HepG2 (cell line): ENCODE results near the gene STK32C. TPM values are rescaled to one million over a fixed set of nuclear protein-coding genes. Genes with fewer than 3 reads are reported as not detected.

Experiments
- ATAC-seq: fragments of 200-7000 bp; cut with Tn5 transposase; 3 replicates; pipeline ENCODE4 v1.9.1; 2020; ENCODE audit warnings: mild to moderate bottlenecking, moderate library complexity
- BruUV-seq: library from RNA; stranded (reverse); fragments of 400-500 nt; replicated peaks from 2 replicates; lab custom pipeline; 2021; lab: Mats Ljungman, UMichigan
- CTCF ChIA-PET: fragments of 300-600 bp; formaldehyde crosslinking; extraction: SDS; loops from one replicate; lab custom pipeline; 2021; ENCODE audit warnings: low total read pairs, inconsistent platforms, low intra/inter-chr PET ratio; lab: Yijun Ruan, JAX
- POLR2A ChIA-PET: fragments of 350-600 bp; sonication (Branson Sonifier 250); formaldehyde crosslinking; loops from one replicate; lab custom pipeline; 2020; ENCODE audit warnings: antibody characterized with exemption, inconsistent platforms; lab: Yijun Ruan, JAX
- DNase-seq: peaks from one replicate; pipeline ENCODE4 v3.0.0-alpha.2; 2015; ENCODE audit warnings: low spot score
- FAIRE-seq: peaks from 3 replicates; lab custom pipeline; 2011; peaks lifted over from hg19 to GRCh38; lab: Jason Lieb, UNC
- H2AFZ ChIP-seq: one replicate; pipeline ENCODE4 v1.6.1; 2011; ENCODE audit warnings: low read length, inconsistent platforms
- H3K27ac ChIP-seq: fragments of 300-600 bp; 3 replicates; pipeline ENCODE4 v1.8.0; 2011; ENCODE audit warnings: mixed run types, mild to moderate bottlenecking, mixed read lengths, low read length, inconsistent platforms; ENCODE audit not compliant: insufficient read depth; ENCODE audit errors: extremely low read length
- H3K27me3 ChIP-seq, 2 experiments: fragments of 200-600 bp in 1 of 2; 2 replicates in 1 of 2; 3 replicates in 1 of 2; pipeline versions ENCODE4 v1.6.0 to v1.8.0; 2011; ENCODE audit warnings: low read length in 2 of 2, mild to moderate bottlenecking in 2 of 2, moderate library complexity in 2 of 2, inconsistent platforms in 1 of 2; ENCODE audit not compliant: insufficient read depth in 2 of 2, control insufficient read depth in 1 of 2
- H3K36me3 ChIP-seq, 2 experiments: fragments of 200-600 bp in 1 of 2; replicated peaks in 1 of 2; 2 replicates in 1 of 2; 3 replicates in 1 of 2; pipeline versions ENCODE4 v1.5.1 to v1.8.0; 2011; ENCODE audit warnings: low read length in 2 of 2, inconsistent platforms in 1 of 2; ENCODE audit not compliant: insufficient read depth in 2 of 2, control insufficient read depth in 1 of 2
- H3K4me1 ChIP-seq: 2 replicates; pipeline ENCODE4 v1.5.1; 2012; ENCODE audit warnings: low read length, inconsistent platforms; ENCODE audit not compliant: insufficient read depth
- H3K4me2 ChIP-seq: 2 replicates; pipeline ENCODE4 v1.6.0; 2011; ENCODE audit warnings: low read depth, low read length, inconsistent platforms
- H3K4me3 ChIP-seq, 3 experiments: fragments of 200-600 bp in 1 of 3; sonication (generic), shearing (Covaris generic) in 1 of 3; replicated peaks in 1 of 3; 2 replicates each; pipeline ENCODE4 v1.5.1; 2011 to 2016; ENCODE audit warnings: low read length in 3 of 3, inconsistent platforms in 2 of 3, low read depth in 2 of 3, mild to moderate bottlenecking in 2 of 3, control low read depth in 1 of 3, mixed read lengths in 1 of 3; ENCODE audit not compliant: insufficient read depth in 1 of 3
- H3K79me2 ChIP-seq: one replicate; pipeline ENCODE4 v1.6.1; 2011; ENCODE audit warnings: low read length, inconsistent platforms; ENCODE audit not compliant: insufficient read depth
- H3K9ac ChIP-seq: 2 replicates; pipeline ENCODE4 v1.6.0; 2011; ENCODE audit warnings: mild to moderate bottlenecking, low read depth, low read length, inconsistent platforms; ENCODE audit not compliant: insufficient read depth
- H3K9me3 ChIP-seq: 2 replicates; pipeline ENCODE4 v1.5.1; 2012; ENCODE audit warnings: mild to moderate bottlenecking, low read length
- H4K20me1 ChIP-seq: 2 replicates; pipeline ENCODE4 v1.6.0; 2011; ENCODE audit warnings: inconsistent platforms, mild to moderate bottlenecking, low read length, moderate library complexity; ENCODE audit not compliant: insufficient read depth
- FOSL2 ChIP-seq: sonication (generic); formaldehyde crosslinking; IDR thresholded peaks from 2 replicates; pipeline ENCODE4 v1.4.0; 2020; ENCODE audit warnings: missing genetic modification reagents
- FOXA1 ChIP-seq, 2 experiments: fragments of 450-650 bp in 1 of 2; sonication (generic) in 1 of 2; formaldehyde crosslinking in 1 of 2; IDR thresholded peaks; 2 replicates each; pipeline versions ENCODE4 v1.4.0 to v1.6.1; 2016 to 2020; ENCODE audit warnings: missing genetic modification reagents in 1 of 2
- GABPA ChIP-seq, 2 experiments: IDR thresholded peaks; 2 replicates each; pipeline ENCODE4 v1.6.1; 2011 to 2016; ENCODE audit warnings: low read depth in 2 of 2, low read length in 1 of 2, missing biosample characterization in 1 of 2, missing genetic modification characterization in 1 of 2
- MZF1 ChIP-seq: sonication (generic); formaldehyde crosslinking; IDR thresholded peaks from 2 replicates; pipeline ENCODE4 v1.8.1; 2023; ENCODE audit warnings: mild to moderate bottlenecking, missing genetic modification reagents, borderline replicate concordance
- NFIC ChIP-seq: IDR thresholded peaks from 2 replicates; pipeline ENCODE4 v1.6.1; 2012; ENCODE audit warnings: mild to moderate bottlenecking, low read length, inconsistent platforms
- PHF5A ChIP-seq: IDR thresholded peaks from one replicate; pipeline ENCODE4 v1.6.1; 2018; ENCODE audit warnings: low read depth, missing genetic modification reagents; ENCODE audit not compliant: unreplicated experiment
- PITX1 ChIP-seq: sonication (generic); formaldehyde crosslinking; IDR thresholded peaks from 2 replicates; pipeline ENCODE4 v1.5.1; 2020; ENCODE audit warnings: mild to moderate bottlenecking, missing genetic modification reagents
- POGZ ChIP-seq: sonication (generic); formaldehyde crosslinking; IDR thresholded peaks from 2 replicates; pipeline ENCODE4 v1.4.0; 2020; ENCODE audit warnings: mild to moderate bottlenecking, missing genetic modification reagents
- REL ChIP-seq: sonication (generic); formaldehyde crosslinking; conservative IDR thresholded peaks from 2 replicates; pipeline ENCODE4 v1.8.0; 2022; ENCODE audit warnings: mild to moderate bottlenecking, missing genetic modification reagents, moderate library complexity
- ZNF124 ChIP-seq: sonication (generic); formaldehyde crosslinking; IDR thresholded peaks from 2 replicates; pipeline ENCODE4 v1.4.0; 2020; ENCODE audit warnings: missing genetic modification reagents
- ZNF501 ChIP-seq: sonication (generic); formaldehyde crosslinking; IDR thresholded peaks from 2 replicates; pipeline ENCODE4 v1.5.1; 2020; ENCODE audit warnings: mild to moderate bottlenecking, moderate library complexity, missing genetic modification reagents
- ZNF83 ChIP-seq: sonication (generic); formaldehyde crosslinking; IDR thresholded peaks from 2 replicates; pipeline ENCODE4 v1.4.0; 2020; ENCODE audit warnings: missing genetic modification reagents, mild to moderate bottlenecking, borderline replicate concordance
- WGBS: methylation state at CpG from one replicate; pipeline ENCODE4 v1.1.6; 2017; ENCODE audit warnings: low lambda C conversion rate; 5-methylcytosine and 5-hydroxymethylcytosine counted together
- in situ Hi-C: cut with HindIII; loops from 2 replicates; pipeline ENCODE4 v1.10.0; 2017; ENCODE audit warnings: low pct_unique_long_range_greater_than_20kb; ENCODE audit not compliant: extremely low pct_ligation_motif_present
- intact Hi-C: fragments of 100-400 bp; cut with micrococcal nuclease; formaldehyde crosslinking; loops from one replicate; pipeline ENCODE4 v1.10.0; 2022; ENCODE audit not compliant: unreplicated experiment
- polyA plus RNA-seq, 8 experiments: library from polyadenylated mRNA; depleted of rRNA in 3 of 8; stranded (reverse) in 7 of 8; unstranded in 1 of 8; fragments of >200 nt; fragmentation: Illumina TruSeq in 4 of 8; extraction: Trizol in 4 of 8; gene quantifications; 2 replicates each; pipeline versions ENCODE4 v1.2.1 to v1.2.3, GENCODE V29; 2011 to 2016; ENCODE audit warnings: low read depth in 4 of 8, missing spikeins in 1 of 8, mixed read lengths in 1 of 8; ENCODE audit not compliant: insufficient read depth in 1 of 8
- total RNA-seq, 5 experiments: library from RNA; depleted of rRNA; stranded (reverse); fragments of >200 nt; fragmentation: Illumina TruSeq; extraction: Trizol; gene quantifications; 2 replicates each; pipeline ENCODE4 v1.2.3, GENCODE V29; 2016; ENCODE audit warnings: low read depth in 1 of 5
- TF ChIP-seq, protein P1 (sequence below): sonication (generic); formaldehyde crosslinking; IDR thresholded peaks from 2 replicates; pipeline ENCODE4 v1.4.0; 2020; ENCODE audit warnings: missing genetic modification reagents, low read depth, mild to moderate bottlenecking, borderline replicate concordance
- TF ChIP-seq, protein P2 (sequence below): sonication (generic); formaldehyde crosslinking; IDR thresholded peaks from 2 replicates; pipeline ENCODE4 v1.5.0; 2020; ENCODE audit warnings: missing genetic modification reagents
- TF ChIP-seq, protein P3 (sequence below): IDR thresholded peaks from 2 replicates; pipeline ENCODE4 v1.6.1; 2016; ENCODE audit warnings: low read depth
- TF ChIP-seq, protein P4 (sequence below): sonication (generic); formaldehyde crosslinking; IDR thresholded peaks from 2 replicates; pipeline ENCODE4 v1.4.0; 2020; ENCODE audit warnings: missing genetic modification reagents

The STK32C gene
- total and polyA plus RNA-seq, 2 of the 13 experiments (the other 11 are each of a cell fraction or from before 2014, with no cell fraction given) = 10.9 to 19.4 TPM

DNA sequence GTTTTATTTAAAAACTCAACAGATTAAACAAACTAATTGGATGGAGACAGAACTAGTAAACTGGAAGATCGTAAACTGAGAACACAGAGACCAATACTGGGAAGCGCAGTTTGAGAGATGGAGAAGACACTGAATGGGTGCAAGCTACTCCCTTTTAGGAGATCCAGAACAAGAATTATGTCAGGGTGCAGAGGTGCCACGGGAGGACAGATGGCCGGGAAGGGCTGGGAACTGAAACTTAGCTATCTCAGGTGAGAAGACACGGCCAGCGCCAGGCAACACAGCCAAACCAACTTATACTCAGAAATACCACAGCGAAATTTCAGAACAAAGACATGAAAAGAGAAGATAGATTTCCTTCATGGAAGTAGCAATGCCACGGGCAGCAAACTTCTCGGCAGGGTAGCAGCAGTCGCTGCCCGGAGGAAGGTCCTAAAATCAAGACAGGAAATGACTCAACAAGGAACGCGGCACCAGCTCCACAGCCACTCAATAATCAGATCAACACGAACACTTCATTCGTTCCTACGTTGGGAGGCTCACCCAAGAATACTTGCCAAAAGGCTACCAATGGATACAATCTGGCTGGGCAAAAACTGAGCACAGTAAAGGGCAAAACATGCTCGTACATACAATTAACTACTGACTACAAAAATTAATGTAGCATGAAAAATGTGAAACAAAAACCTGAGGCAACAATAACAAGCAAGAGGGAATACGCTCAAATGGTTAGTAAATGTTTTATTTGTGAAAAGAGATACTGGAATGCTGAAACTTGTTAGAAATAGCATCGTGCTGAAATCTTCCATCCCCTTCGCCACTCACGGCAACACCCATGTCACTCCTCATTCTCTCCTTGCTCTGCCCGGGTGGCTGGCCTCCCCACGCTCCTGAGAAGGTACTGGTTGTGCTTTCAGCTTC, 22.1 kb upstream of the STK32C start:
- Histone ChIP-seq H3K9ac (peak overlapping the region; percentile 85; the same call in 1 of the 2 replicates), H3K27me3 (no peaks in the 10 kb centered on the region; a peak in 1 of 5 replicates), H2AFZ (no peak overlapping the region), H3K9me3 (no peaks in the 10 kb centered on the region), H3K79me2 (peaks cover 32% of the 10 kb centered on the region), H3K36me3 (peaks cover 1 to 3% of the 10 kb centered on the region in 2 experiments; a peak in 1 of 5 replicates), H3K4me2 (peak overlapping the region; percentile 92), H4K20me1 (no peaks in the 10 kb centered on the region; the same call in 1 of the 2 replicates), H3K4me1 (peaks cover 39% of the 10 kb centered on the region), H3K27ac (no peak overlapping the region), H3K4me3 (peak overlapping the region; percentile 79 to 98 (median 89))
- BruUV-seq = no TSS peak
- intact Hi-C loops (no loop called here), in situ Hi-C loops (no loop called here)
- CTCF ChIA-PET = no interaction called here
- DNase-seq (no peak), FAIRE-seq (no peak), ATAC-seq (no peak)
- WGBS = 70% methylated on average over 23 of the region's 23 CpGs
- POLR2A ChIA-PET = no interaction called here
- TF ChIP-seq PHF5A (CRISPR knock-in tag) = no peak
- no peak for TF ChIP-seq NFIC
- no peak for TF ChIP-seq ZNF501 (CRISPR knock-in tag)
- no peak for TF ChIP-seq ZNF124 (CRISPR knock-in tag)
- TF ChIP-seq POGZ (CRISPR knock-in tag) = no peak
- no peak for TF ChIP-seq ZNF83
- TF ChIP-seq PITX1 (CRISPR knock-in tag) = no peak
- no peak for TF ChIP-seq MZF1 (CRISPR knock-in tag)
- TF ChIP-seq, protein P1, sequence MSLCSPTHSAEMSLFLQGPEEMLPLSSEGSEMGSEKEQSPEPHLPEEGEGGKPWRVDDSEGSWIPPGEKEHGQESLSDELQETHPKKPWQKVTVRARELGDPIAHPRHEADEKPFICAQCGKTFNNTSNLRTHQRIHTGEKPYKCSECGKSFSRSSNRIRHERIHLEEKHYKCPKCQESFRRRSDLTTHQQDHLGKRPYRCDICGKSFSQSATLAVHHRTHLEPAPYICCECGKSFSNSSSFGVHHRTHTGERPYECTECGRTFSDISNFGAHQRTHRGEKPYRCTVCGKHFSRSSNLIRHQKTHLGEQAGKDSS (CRISPR knock-in tag) = no peak
- no peak for TF ChIP-seq REL (CRISPR knock-in tag)
- no peak for TF ChIP-seq GABPA (IDR thresholded peaks at IDR 0.05; ENCODE audit: low read depth, low read length)
- TF ChIP-seq GABPA (CRISPR knock-in tag; IDR thresholded peaks at IDR 0.05; ENCODE audit: low read depth) = peak; percentile 25; the same call in 1 of the 2 replicates
- TF ChIP-seq, protein P2, sequence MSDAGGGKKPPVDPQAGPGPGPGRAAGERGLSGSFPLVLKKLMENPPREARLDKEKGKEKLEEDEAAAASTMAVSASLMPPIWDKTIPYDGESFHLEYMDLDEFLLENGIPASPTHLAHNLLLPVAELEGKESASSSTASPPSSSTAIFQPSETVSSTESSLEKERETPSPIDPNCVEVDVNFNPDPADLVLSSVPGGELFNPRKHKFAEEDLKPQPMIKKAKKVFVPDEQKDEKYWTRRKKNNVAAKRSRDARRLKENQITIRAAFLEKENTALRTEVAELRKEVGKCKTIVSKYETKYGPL = no peak
- TF ChIP-seq, protein P3, sequence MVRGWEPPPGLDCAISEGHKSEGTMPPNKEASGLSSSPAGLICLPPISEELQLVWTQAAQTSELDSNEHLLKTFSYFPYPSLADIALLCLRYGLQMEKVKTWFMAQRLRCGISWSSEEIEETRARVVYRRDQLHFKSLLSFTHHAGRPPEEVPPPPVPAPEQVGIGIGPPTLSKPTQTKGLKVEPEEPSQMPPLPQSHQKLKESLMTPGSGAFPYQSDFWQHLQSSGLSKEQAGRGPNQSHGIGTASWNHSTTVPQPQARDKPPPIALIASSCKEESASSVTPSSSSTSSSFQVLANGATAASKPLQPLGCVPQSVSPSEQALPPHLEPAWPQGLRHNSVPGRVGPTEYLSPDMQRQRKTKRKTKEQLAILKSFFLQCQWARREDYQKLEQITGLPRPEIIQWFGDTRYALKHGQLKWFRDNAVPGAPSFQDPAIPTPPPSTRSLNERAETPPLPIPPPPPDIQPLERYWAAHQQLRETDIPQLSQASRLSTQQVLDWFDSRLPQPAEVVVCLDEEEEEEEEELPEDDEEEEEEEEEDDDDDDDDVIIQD (CRISPR knock-in tag) = no peak
- TF ChIP-seq, protein P4, sequence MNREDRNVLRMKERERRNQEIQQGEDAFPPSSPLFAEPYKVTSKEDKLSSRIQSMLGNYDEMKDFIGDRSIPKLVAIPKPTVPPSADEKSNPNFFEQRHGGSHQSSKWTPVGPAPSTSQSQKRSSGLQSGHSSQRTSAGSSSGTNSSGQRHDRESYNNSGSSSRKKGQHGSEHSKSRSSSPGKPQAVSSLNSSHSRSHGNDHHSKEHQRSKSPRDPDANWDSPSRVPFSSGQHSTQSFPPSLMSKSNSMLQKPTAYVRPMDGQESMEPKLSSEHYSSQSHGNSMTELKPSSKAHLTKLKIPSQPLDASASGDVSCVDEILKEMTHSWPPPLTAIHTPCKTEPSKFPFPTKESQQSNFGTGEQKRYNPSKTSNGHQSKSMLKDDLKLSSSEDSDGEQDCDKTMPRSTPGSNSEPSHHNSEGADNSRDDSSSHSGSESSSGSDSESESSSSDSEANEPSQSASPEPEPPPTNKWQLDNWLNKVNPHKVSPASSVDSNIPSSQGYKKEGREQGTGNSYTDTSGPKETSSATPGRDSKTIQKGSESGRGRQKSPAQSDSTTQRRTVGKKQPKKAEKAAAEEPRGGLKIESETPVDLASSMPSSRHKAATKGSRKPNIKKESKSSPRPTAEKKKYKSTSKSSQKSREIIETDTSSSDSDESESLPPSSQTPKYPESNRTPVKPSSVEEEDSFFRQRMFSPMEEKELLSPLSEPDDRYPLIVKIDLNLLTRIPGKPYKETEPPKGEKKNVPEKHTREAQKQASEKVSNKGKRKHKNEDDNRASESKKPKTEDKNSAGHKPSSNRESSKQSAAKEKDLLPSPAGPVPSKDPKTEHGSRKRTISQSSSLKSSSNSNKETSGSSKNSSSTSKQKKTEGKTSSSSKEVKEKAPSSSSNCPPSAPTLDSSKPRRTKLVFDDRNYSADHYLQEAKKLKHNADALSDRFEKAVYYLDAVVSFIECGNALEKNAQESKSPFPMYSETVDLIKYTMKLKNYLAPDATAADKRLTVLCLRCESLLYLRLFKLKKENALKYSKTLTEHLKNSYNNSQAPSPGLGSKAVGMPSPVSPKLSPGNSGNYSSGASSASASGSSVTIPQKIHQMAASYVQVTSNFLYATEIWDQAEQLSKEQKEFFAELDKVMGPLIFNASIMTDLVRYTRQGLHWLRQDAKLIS = no peak
- TF ChIP-seq FOXA1 (IDR thresholded peaks at IDR 0.05) = no peak
- no peak for TF ChIP-seq FOXA1 (CRISPR knock-in tag; IDR thresholded peaks at IDR 0.05)
- peak; percentile 44; the same call in 1 of the 2 replicates for TF ChIP-seq FOSL2 (CRISPR knock-in tag)
